GM19324 (cell line): ENCODE results near the gene TBC1D2.

Source experiments
- ATAC-seq: cut with Tn5 transposase; IDR thresholded peaks from one replicate; pipeline ENCODE4 v1.9.1; 2021; ENCODE audit warnings: mild to moderate bottlenecking, moderate library complexity; ENCODE audit not compliant: unreplicated experiment, low FRiP score

Gene TBC1D2

GRCh38 chr9:98173181-98173580 lies 82.3 kb downstream of the TBC1D2 start:
- no peak for ATAC-seq

- no peak for ATAC-seq
Measured at GRCh38 chr9:98172604-98173003, 82.8 kb downstream of the TBC1D2 start.

GRCh38 chr9:98171176-98171925 lies 84.1 kb downstream of the TBC1D2 start:
- no peak for ATAC-seq

- peak; percentile 83 for ATAC-seq
Measured at GRCh38 chr9:98168941-98169488, 86.4 kb downstream of the TBC1D2 start.

- ATAC-seq = no peak
Measured at GRCh38 chr9:98168153-98168780, 87.2 kb downstream of the TBC1D2 start.

GRCh38 chr9:98164912-98165311 lies 90.5 kb downstream of the TBC1D2 start:
- no peak for ATAC-seq

GRCh38 chr9:98162613-98163012 lies 92.8 kb downstream of the TBC1D2 start:
- ATAC-seq = no peak

- no peak for ATAC-seq
Measured at GRCh38 chr9:98161851-98162250, 93.6 kb downstream of the TBC1D2 start.

- no peak for ATAC-seq
Measured at GRCh38 chr9:98159790-98160189, 95.7 kb downstream of the TBC1D2 start.

- ATAC-seq = no peak
Measured at GRCh38 chr9:98159301-98159700, 96.1 kb downstream of the TBC1D2 start.

GRCh38 chr9:98158071-98158831 lies 97.2 kb downstream of the TBC1D2 start:
- ATAC-seq = no peak

GRCh38 chr9:98157372-98157771 lies 98.1 kb downstream of the TBC1D2 start:
- no peak for ATAC-seq

GRCh38 chr9:98154678-98155077 lies 100.8 kb downstream of the TBC1D2 start:
- no peak for ATAC-seq

GRCh38 chr9:98152526-98152925 lies 102.9 kb downstream of the TBC1D2 start:
- ATAC-seq = no peak

- ATAC-seq = no peak
Measured at GRCh38 chr9:98150721-98151120, 104.7 kb downstream of the TBC1D2 start.

- no peak for ATAC-seq
Measured at GRCh38 chr9:98150164-98150563, 105.3 kb downstream of the TBC1D2 start.

- ATAC-seq = no peak
Measured at GRCh38 chr9:98149422-98149821, 106.0 kb downstream of the TBC1D2 start.
